Measurements from ENCODE around the gene KDM3A.

KDM3A gene, protein sequence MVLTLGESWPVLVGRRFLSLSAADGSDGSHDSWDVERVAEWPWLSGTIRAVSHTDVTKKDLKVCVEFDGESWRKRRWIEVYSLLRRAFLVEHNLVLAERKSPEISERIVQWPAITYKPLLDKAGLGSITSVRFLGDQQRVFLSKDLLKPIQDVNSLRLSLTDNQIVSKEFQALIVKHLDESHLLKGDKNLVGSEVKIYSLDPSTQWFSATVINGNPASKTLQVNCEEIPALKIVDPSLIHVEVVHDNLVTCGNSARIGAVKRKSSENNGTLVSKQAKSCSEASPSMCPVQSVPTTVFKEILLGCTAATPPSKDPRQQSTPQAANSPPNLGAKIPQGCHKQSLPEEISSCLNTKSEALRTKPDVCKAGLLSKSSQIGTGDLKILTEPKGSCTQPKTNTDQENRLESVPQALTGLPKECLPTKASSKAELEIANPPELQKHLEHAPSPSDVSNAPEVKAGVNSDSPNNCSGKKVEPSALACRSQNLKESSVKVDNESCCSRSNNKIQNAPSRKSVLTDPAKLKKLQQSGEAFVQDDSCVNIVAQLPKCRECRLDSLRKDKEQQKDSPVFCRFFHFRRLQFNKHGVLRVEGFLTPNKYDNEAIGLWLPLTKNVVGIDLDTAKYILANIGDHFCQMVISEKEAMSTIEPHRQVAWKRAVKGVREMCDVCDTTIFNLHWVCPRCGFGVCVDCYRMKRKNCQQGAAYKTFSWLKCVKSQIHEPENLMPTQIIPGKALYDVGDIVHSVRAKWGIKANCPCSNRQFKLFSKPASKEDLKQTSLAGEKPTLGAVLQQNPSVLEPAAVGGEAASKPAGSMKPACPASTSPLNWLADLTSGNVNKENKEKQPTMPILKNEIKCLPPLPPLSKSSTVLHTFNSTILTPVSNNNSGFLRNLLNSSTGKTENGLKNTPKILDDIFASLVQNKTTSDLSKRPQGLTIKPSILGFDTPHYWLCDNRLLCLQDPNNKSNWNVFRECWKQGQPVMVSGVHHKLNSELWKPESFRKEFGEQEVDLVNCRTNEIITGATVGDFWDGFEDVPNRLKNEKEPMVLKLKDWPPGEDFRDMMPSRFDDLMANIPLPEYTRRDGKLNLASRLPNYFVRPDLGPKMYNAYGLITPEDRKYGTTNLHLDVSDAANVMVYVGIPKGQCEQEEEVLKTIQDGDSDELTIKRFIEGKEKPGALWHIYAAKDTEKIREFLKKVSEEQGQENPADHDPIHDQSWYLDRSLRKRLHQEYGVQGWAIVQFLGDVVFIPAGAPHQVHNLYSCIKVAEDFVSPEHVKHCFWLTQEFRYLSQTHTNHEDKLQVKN (N-terminal part only)

GRCh38 chr2:86440631-86441391 is at the start of gene KDM3A:
Gene KDM3A, plus strand, starts transcription at chr2:86441371. Its CDS starts 677 bp downstream, at chr2:86442048.
- peak; percentile 97 for DNase-seq (ENCODE audit: low read depth)
- TF ChIP-seq CTCF (IDR thresholded peaks at IDR 0.05; ENCODE audit: control insufficient read depth, extremely low read depth, insufficient read depth) = no peak
- peak within 1 kb of the TSS; percentile 84 for H3K4me3 ChIP-seq (ENCODE audit: low read depth, low read length)

DNA sequence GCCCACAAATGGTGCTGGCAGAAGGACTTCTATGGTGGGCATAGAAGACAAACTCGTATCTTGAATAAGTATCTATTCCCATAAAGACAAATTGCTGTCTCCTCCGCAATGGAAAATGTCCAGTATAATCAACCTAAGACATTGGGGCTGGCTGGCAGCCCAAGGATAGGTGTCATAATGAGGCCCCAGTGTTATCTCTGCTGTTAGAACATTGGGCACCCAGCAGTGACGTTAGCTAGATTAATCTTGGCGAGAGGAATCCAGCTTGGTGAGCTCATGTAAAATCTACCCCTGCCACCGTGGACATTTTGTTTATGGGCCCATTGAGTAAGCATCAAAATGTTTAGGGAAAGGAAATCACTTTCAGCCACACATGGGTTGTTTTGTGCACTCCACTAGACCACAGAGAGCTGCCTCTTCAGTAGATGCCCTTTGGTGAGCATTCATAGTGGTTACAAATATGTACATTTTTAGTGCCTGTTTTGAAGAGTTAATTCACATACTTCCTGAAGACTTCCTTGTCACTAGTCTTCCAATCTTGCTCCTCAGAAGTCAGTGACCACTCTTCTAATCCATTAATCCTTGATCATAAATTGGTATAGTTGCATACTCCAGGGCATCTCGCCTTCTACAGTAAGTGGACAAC is 48.2 kb upstream of the KDM3A start:
- TF ChIP-seq CTCF (IDR thresholded peaks at IDR 0.05; ENCODE audit: control insufficient read depth, extremely low read depth, insufficient read depth) = no peak
- DNase-seq (ENCODE audit: low read depth) = no peak
- H3K4me3 ChIP-seq (ENCODE audit: low read depth, low read length) = no peak overlapping the region

DNA sequence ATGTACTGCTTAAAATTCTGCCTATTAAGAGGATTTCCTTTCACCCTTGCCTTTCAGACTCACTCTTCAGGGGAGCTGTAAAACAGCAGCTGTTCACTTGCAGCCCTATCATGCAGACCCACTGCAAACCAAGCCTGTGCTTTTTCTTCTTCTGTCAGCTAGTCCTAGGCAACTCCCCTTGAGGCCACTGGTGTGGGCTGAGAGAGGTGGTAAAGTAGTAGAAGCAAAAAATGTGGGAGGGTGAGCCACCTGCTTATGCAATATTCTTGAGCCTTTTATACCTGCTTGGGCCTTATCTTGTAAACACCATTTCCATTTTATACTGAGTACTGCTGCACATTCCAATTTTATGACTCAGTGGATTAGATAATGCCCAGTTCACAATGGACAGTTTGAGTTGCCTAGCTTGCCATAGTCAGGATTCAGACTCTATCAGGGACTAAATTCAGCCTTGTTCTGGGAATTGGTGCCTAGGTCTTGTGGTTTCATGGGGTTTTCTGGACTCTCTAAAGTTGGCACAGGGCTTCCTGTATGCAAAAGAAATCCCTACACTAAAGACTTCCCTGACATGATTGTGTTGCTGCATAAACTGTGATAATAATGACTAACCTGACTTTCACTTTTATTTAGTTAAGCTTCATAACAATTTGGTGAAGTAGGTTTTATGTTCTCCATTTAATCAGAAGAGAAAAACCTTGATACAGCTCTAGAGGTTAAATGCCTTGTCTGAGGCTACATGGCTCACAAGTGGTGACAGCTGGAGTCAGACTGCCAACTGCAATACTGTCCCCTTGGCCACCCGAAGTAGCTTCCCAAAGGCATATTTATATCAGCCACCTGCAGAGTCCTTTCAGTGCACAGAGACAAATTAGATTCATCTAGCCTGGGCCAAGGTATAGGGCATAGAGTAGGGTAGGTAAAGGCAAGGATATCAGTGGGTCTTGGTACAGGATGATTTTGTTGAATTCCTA is 47.4 kb upstream of the KDM3A start:
- H3K4me3 ChIP-seq (ENCODE audit: low read depth, low read length) = no peak overlapping the region
- TF ChIP-seq CTCF (IDR thresholded peaks at IDR 0.05; ENCODE audit: control insufficient read depth, extremely low read depth, insufficient read depth) = no peak
- no peak for DNase-seq (ENCODE audit: low read depth)

GRCh38 chr2:86396291-86396785 is 44.8 kb upstream of the KDM3A start:
- H3K4me3 ChIP-seq (ENCODE audit: low read depth, low read length) = no peak overlapping the region
- peak; percentile 63 for TF ChIP-seq CTCF (IDR thresholded peaks at IDR 0.05; ENCODE audit: control insufficient read depth, extremely low read depth, insufficient read depth)
- DNase-seq (ENCODE audit: low read depth) = peak; percentile 32

DNA sequence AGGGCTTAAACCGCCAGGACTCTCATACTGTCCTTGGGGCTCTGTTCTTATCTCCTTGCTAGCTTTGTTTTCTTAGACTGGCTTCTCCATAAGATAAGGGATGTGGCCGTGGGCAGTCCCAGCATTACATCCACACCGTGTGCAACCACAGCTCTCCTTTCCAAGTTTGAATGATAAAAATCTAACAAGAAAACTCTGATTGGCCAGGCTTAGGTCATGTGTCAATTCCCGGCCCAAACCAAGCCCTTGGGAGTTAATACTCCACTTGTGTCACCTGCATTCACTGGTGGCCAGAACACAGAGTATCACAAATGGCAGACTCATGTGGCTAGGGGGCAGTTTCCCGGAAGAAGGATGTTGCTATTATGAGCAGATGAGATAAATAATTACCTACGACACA is 43.2 kb upstream of the KDM3A start:
- DNase-seq (ENCODE audit: low read depth) = no peak
- no peak for TF ChIP-seq CTCF (IDR thresholded peaks at IDR 0.05; ENCODE audit: control insufficient read depth, extremely low read depth, insufficient read depth)
- no peak overlapping the region for H3K4me3 ChIP-seq (ENCODE audit: low read depth, low read length)

All from LNCaP clone FGC (cell line).